ENCODE measurements around the gene SNTB2. TPM values are rescaled to one million over a fixed set of nuclear protein-coding genes. Genes with fewer than 3 reads are reported as not detected.

SNTB2 gene
- total and polyA plus RNA-seq, 10 of the 15 experiments (the other 5 are each of a cell fraction or from before 2014, with no cell fraction given), result 1.2 to 15.7 (median 5.0) TPM

DNA sequence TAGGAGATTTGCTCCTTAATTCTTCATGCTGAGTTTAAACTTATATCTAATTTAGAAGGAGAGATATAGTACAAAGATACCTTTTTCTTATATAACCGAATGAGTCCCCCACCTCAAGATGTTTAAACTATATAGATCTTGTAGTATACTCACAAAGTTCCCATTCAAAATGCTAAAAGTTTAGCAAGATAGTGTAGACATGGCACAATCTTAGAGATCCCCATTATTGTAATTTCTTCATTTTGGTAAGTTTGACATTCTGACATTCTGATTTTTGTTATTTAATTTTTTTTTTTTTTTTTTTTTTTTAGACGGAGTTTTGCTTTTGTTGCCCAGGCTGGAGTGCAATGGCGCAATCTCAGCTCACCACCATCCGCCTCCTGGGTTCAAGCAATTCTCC is 22.8 kb downstream of the SNTB2 start:
- intact Hi-C loops (cut with micrococcal nuclease; ENCODE audit: unreplicated experiment), result no loop called here
- Histone ChIP-seq H3K27ac (ENCODE audit: control insufficient read depth, insufficient read depth) (no peak overlapping the region), H2AFZ (ENCODE audit: control insufficient read depth, low read depth, low read length) (no peak overlapping the region), H3K9me3 (replicated peaks; ENCODE audit: control insufficient read depth, insufficient read depth, low read length) (no peaks in the 10 kb centered on the region), H3K36me3 (ENCODE audit: control insufficient read depth in 2 of 2, insufficient read depth in 2 of 2, low read length in 1 of 2) (no peaks in the 10 kb centered on the region), H3K4me3 (no peak overlapping the region), H4K20me1 (ENCODE audit: control insufficient read depth, insufficient read depth) (no peaks in the 10 kb centered on the region), H3K4me2 (ENCODE audit: control insufficient read depth, insufficient read depth) (no peak overlapping the region), H3K79me2 (ENCODE audit: control insufficient read depth, insufficient read depth, low read length) (no peaks in the 10 kb centered on the region), H3K9ac (ENCODE audit: control insufficient read depth, insufficient read depth, low read length) (no peak overlapping the region), H3K27me3 (replicated peaks in 1 of 2; ENCODE audit: control insufficient read depth in 2 of 2, insufficient read depth in 2 of 2, low read length in 1 of 2) (no peaks in the 10 kb centered on the region), H3K4me1 (ENCODE audit: control insufficient read depth, insufficient read depth, low read length) (peaks cover 7% of the 10 kb centered on the region)
- BruUV-seq (replicated peaks), result no TSS peak
- ATAC-seq (no peak), DNase-seq (ENCODE audit: low read depth, low spot score) (no peak), FAIRE-seq (no peak)
- ChIA-PET POLR2A (interaction anchor here (0.5 kb wide), 1 partner anchor 18 kb away, joined by 5 read pairs; no protein-coding TSS in a partner anchor), CTCF (interaction anchor here (0.5 to 1.0 kb wide), 2 partner anchors 57 to 59 kb away, joined by 4 read pairs; no protein-coding TSS in a partner anchor), RAD21 (ENCODE audit: unreplicated experiment) (no interaction called here), SMC1A (ENCODE audit: uncharacterized antibody, unreplicated experiment) (interaction anchor here (0.5 to 1.1 kb wide), 2 partner anchors 46 to 79 kb away, joined by 3 read pairs; no protein-coding TSS in a partner anchor)
- WGBS (ENCODE audit: insufficient coverage, insufficient replicate concordance, low lambda C conversion rate, missing lambda C conversion rate), result 96% methylated on average over 3 of the region's 4 CpGs
- in situ Hi-C loops (cut with MboI), result no loop called here
- TF ChIP-seq ZBED1 (IDR thresholded peaks at IDR 0.05; ENCODE audit: borderline replicate concordance), result no peak
- TF ChIP-seq BMI1 (IDR thresholded peaks at IDR 0.05; ENCODE audit: borderline replicate concordance), result no peak
- TF ChIP-seq, protein P1, sequence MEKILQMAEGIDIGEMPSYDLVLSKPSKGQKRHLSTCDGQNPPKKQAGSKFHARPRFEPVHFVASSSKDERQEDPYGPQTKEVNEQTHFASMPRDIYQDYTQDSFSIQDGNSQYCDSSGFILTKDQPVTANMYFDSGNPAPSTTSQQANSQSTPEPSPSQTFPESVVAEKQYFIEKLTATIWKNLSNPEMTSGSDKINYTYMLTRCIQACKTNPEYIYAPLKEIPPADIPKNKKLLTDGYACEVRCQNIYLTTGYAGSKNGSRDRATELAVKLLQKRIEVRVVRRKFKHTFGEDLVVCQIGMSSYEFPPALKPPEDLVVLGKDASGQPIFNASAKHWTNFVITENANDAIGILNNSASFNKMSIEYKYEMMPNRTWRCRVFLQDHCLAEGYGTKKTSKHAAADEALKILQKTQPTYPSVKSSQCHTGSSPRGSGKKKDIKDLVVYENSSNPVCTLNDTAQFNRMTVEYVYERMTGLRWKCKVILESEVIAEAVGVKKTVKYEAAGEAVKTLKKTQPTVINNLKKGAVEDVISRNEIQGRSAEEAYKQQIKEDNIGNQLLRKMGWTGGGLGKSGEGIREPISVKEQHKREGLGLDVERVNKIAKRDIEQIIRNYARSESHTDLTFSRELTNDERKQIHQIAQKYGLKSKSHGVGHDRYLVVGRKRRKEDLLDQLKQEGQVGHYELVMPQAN (conservative IDR thresholded peaks at IDR 0.05), result no peak
- TF ChIP-seq, protein P2, sequence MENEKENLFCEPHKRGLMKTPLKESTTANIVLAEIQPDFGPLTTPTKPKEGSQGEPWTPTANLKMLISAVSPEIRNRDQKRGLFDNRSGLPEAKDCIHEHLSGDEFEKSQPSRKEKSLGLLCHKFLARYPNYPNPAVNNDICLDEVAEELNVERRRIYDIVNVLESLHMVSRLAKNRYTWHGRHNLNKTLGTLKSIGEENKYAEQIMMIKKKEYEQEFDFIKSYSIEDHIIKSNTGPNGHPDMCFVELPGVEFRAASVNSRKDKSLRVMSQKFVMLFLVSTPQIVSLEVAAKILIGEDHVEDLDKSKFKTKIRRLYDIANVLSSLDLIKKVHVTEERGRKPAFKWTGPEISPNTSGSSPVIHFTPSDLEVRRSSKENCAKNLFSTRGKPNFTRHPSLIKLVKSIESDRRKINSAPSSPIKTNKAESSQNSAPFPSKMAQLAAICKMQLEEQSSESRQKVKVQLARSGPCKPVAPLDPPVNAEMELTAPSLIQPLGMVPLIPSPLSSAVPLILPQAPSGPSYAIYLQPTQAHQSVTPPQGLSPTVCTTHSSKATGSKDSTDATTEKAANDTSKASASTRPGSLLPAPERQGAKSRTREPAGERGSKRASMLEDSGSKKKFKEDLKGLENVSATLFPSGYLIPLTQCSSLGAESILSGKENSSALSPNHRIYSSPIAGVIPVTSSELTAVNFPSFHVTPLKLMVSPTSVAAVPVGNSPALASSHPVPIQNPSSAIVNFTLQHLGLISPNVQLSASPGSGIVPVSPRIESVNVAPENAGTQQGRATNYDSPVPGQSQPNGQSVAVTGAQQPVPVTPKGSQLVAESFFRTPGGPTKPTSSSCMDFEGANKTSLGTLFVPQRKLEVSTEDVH (IDR thresholded peaks at IDR 0.05; ENCODE audit: low read depth, partially characterized antibody), result no peak
- no peak for TF ChIP-seq CHD2 (IDR thresholded peaks at IDR 0.05; ENCODE audit: borderline replicate concordance, low read depth, low read length)
- no peak for TF ChIP-seq ZNF207 (IDR thresholded peaks at IDR 0.05; ENCODE audit: borderline replicate concordance)
- no peak for TF ChIP-seq JUNB (IDR thresholded peaks at IDR 0.05)
- TF ChIP-seq ZNF24 (IDR thresholded peaks at IDR 0.05), result no peak
- no peak for TF ChIP-seq SP1 (IDR thresholded peaks at IDR 0.05; ENCODE audit: low read depth, low read length)
- TF ChIP-seq TCF3 (IDR thresholded peaks at IDR 0.05; ENCODE audit: borderline replicate concordance, insufficient read depth, low read depth, low read length), result no peak
- TF ChIP-seq MYB (IDR thresholded peaks at IDR 0.05; ENCODE audit: borderline replicate concordance, low read depth, low read length), result no peak
- TF ChIP-seq WRNIP1 (IDR thresholded peaks at IDR 0.05; ENCODE audit: borderline replicate concordance, low read depth, low read length), result no peak
- no peak for TF ChIP-seq HCFC1 (IDR thresholded peaks at IDR 0.05; ENCODE audit: low read length)
- TF ChIP-seq, protein P3, sequence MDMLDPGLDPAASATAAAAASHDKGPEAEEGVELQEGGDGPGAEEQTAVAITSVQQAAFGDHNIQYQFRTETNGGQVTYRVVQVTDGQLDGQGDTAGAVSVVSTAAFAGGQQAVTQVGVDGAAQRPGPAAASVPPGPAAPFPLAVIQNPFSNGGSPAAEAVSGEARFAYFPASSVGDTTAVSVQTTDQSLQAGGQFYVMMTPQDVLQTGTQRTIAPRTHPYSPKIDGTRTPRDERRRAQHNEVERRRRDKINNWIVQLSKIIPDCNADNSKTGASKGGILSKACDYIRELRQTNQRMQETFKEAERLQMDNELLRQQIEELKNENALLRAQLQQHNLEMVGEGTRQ (IDR thresholded peaks at IDR 0.05; ENCODE audit: borderline replicate concordance, low read depth, low read length), result no peak
- no peak for TF ChIP-seq ZNF384 (IDR thresholded peaks at IDR 0.05; ENCODE audit: borderline replicate concordance, low read depth, low read length)
- no peak for TF ChIP-seq CEBPB (IDR thresholded peaks at IDR 0.05; ENCODE audit: borderline replicate concordance in 1 of 2, low read depth in 2 of 2, low read length in 2 of 2)
- TF ChIP-seq, protein P4, sequence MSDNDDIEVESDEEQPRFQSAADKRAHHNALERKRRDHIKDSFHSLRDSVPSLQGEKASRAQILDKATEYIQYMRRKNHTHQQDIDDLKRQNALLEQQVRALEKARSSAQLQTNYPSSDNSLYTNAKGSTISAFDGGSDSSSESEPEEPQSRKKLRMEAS (IDR thresholded peaks at IDR 0.05; ENCODE audit: low read depth, low read length), result no peak
